ENCODE measurements around the gene TNFSF4. TPM values are rescaled to one million over a fixed set of nuclear protein-coding genes. Genes with fewer than 3 reads are reported as not detected.

The TNFSF4 gene
- total and polyA plus RNA-seq, 2 of the 13 experiments (the other 11 are each of a cell fraction or from before 2014, with no cell fraction given) = 2.4 to 7.9 TPM

DNA sequence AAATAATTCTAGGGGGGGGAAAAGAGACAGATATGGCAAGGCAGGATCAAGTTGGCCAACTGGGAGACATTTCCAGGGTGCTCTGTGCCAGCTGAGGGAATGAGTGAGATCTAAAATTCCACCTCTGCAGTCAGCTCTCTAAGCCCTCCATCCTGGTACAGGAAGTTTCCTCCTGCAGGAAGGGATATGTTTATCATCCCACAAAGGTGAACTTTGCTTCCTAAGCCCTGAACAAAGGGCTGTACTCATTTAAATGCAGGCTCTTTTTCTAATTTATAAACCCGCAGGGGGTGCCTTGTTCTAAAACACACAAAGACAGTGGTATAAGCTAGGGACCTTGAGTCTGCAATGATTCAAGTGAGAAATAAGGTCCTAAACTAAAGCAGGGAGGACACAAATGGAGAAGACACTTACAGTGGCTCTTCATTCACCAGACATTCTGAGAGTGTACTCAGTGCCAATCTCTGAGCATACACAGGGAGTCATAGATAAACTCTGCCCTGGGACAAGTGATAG is 3.6 kb upstream of the TNFSF4 start (continued):
- TF ChIP-seq, protein P1, sequence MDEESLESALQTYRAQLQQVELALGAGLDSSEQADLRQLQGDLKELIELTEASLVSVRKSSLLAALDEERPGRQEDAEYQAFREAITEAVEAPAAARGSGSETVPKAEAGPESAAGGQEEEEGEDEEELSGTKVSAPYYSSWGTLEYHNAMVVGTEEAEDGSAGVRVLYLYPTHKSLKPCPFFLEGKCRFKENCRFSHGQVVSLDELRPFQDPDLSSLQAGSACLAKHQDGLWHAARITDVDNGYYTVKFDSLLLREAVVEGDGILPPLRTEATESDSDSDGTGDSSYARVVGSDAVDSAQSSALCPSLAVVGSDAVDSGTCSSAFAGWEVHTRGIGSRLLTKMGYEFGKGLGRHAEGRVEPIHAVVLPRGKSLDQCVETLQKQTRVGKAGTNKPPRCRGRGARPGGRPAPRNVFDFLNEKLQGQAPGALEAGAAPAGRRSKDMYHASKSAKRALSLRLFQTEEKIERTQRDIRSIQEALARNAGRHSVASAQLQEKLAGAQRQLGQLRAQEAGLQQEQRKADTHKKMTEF (CRISPR knock-in tag; IDR thresholded peaks at IDR 0.05) = peak; percentile 81
- TF ChIP-seq ZNF614 (CRISPR knock-in tag; IDR thresholded peaks at IDR 0.05; ENCODE audit: borderline replicate concordance) = peak; percentile 53; the same call in 1 of the 2 replicates
- TF ChIP-seq KDM2A (CRISPR knock-in tag; IDR thresholded peaks at IDR 0.05; ENCODE audit: borderline replicate concordance, low read depth) = 0 out of 2 replicates have a peak, but pooled peaks have one; percentile 8
- no peak for TF ChIP-seq KLF12 (CRISPR knock-in tag; IDR thresholded peaks at IDR 0.05; ENCODE audit: borderline replicate concordance)
- peak; percentile 28 for TF ChIP-seq HDAC2 (CRISPR knock-in tag; IDR thresholded peaks at IDR 0.05)
- peak; percentile 35; the same call in 1 of the 2 replicates for TF ChIP-seq ZKSCAN8 (CRISPR knock-in tag; IDR thresholded peaks at IDR 0.05; ENCODE audit: borderline replicate concordance)
- peak in 1 of 2 experiments; percentile 42; a peak in 1 of 4 replicates for TF ChIP-seq KLF16 (CRISPR knock-in tag; IDR thresholded peaks at IDR 0.05)
- peak in 1 of 2 experiments; percentile 39; a peak in 1 of 4 replicates for TF ChIP-seq NR2F1 (CRISPR knock-in tag; IDR thresholded peaks at IDR 0.05)
- TF ChIP-seq, protein P2, sequence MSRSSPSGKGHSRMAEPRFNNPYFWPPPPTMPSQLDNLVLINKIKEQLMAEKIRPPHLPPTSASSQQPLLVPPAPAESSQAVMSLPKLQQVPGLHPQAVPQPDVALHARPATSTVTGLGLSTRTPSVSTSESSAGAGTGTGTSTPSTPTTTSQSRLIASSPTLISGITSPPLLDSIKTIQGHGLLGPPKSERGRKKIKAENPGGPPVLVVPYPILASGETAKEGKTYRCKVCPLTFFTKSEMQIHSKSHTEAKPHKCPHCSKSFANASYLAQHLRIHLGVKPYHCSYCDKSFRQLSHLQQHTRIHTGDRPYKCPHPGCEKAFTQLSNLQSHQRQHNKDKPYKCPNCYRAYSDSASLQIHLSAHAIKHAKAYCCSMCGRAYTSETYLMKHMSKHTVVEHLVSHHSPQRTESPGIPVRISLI (CRISPR knock-in tag; IDR thresholded peaks at IDR 0.05; ENCODE audit: borderline replicate concordance) = peak; percentile 45; the same call in 1 of the 2 replicates
- no peak for TF ChIP-seq HHEX (CRISPR knock-in tag; IDR thresholded peaks at IDR 0.05)
- TF ChIP-seq PPARG (CRISPR knock-in tag; conservative IDR thresholded peaks at IDR 0.05) = 0 out of 2 replicates have a peak, but pooled peaks have one; percentile 32
- TF ChIP-seq GABPA (IDR thresholded peaks at IDR 0.05; ENCODE audit: low read depth, low read length) = no peak
- peak; percentile 62 for TF ChIP-seq GABPA (CRISPR knock-in tag; IDR thresholded peaks at IDR 0.05; ENCODE audit: low read depth)
- no peak for TF ChIP-seq ZNF775 (CRISPR knock-in tag; IDR thresholded peaks at IDR 0.05; ENCODE audit: borderline replicate concordance)
- TF ChIP-seq NR2F6 (IDR thresholded peaks at IDR 0.05) = no peak
- peak; percentile 24; the same call in 1 of the 2 replicates for TF ChIP-seq NR2F6 (CRISPR knock-in tag; IDR thresholded peaks at IDR 0.05)
- TF ChIP-seq POLR2G (IDR thresholded peaks at IDR 0.05; ENCODE audit: low read depth, low read length) = peak; percentile 75
- TF ChIP-seq, protein P3, sequence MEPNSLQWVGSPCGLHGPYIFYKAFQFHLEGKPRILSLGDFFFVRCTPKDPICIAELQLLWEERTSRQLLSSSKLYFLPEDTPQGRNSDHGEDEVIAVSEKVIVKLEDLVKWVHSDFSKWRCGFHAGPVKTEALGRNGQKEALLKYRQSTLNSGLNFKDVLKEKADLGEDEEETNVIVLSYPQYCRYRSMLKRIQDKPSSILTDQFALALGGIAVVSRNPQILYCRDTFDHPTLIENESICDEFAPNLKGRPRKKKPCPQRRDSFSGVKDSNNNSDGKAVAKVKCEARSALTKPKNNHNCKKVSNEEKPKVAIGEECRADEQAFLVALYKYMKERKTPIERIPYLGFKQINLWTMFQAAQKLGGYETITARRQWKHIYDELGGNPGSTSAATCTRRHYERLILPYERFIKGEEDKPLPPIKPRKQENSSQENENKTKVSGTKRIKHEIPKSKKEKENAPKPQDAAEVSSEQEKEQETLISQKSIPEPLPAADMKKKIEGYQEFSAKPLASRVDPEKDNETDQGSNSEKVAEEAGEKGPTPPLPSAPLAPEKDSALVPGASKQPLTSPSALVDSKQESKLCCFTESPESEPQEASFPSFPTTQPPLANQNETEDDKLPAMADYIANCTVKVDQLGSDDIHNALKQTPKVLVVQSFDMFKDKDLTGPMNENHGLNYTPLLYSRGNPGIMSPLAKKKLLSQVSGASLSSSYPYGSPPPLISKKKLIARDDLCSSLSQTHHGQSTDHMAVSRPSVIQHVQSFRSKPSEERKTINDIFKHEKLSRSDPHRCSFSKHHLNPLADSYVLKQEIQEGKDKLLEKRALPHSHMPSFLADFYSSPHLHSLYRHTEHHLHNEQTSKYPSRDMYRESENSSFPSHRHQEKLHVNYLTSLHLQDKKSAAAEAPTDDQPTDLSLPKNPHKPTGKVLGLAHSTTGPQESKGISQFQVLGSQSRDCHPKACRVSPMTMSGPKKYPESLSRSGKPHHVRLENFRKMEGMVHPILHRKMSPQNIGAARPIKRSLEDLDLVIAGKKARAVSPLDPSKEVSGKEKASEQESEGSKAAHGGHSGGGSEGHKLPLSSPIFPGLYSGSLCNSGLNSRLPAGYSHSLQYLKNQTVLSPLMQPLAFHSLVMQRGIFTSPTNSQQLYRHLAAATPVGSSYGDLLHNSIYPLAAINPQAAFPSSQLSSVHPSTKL (CRISPR knock-in tag; IDR thresholded peaks at IDR 0.05) = peak; percentile 77

Data from HepG2 (cell line).